Measurements from ENCODE around the gene IDS. TPM values are rescaled to one million over a fixed set of nuclear protein-coding genes. Genes with fewer than 3 reads are reported as not detected.
"Not testable (repeated sequence)": the region's sequence is repeated elsewhere in the genome, so short reads cannot be mapped to it uniquely, and the experiment has no call there.

IDS gene
- total RNA-seq, 4 donors from 2014 or later, result 80.2 to 91.0 (median 86.4) TPM

DNA sequence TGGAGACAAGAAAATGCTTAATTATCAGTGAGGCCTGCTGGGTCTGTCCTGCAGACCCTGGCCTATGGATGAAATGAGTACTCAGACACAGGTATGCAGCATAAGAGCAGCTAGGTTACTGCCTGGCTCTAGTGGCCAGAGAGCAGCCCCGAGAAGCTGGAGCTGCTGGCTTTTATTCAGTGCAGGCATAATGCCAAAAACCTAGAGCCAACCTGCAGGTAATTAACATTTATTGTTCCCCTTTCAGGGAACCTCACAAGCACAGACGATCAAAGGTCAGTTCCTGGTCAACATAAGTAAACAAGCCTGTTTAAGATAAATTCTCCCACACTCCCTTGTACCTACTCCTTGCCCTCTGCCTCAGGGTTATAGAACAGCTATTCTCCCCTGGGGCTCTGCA lies 13.3 kb downstream of the IDS start:
- Histone ChIP-seq H3K27me3 (no peaks in the 10 kb centered on the region), H3K36me3 (peaks cover 13 to 87% (median 67%) of the 10 kb centered on the region in 4 donors), H3K4me1 (peaks cover 0 to 6% (median 2%) of the 10 kb centered on the region in 4 donors), H3K4me3 (no peak overlapping the region), H3K27ac (replicated peaks in 1 of 4) (no peak overlapping the region), H3K9me3 (no peaks in the 10 kb centered on the region)
- TF ChIP-seq EP300 (IDR thresholded peaks at IDR 0.05) (no peak), CTCF (IDR thresholded peaks at IDR 0.05) (no peak), POLR2A (IDR thresholded peaks at IDR 0.05; ENCODE audit: low read depth) (no peak), POLR2AphosphoS5 (IDR thresholded peaks at IDR 0.05) (no peak)
- no peak for DNase-seq (ENCODE audit: extremely low spot score)
- WGBS, result 70% methylated on average over 1 of the region's 2 CpGs
- intact Hi-C loops (cut with DNase I), result no loop called here

GRCh38 chrX:149490100-149490499 lies 15.0 kb downstream of the IDS start:
- DNase-seq (ENCODE audit: extremely low spot score), result no peak
- intact Hi-C loops (cut with DNase I), result no loop called here
- Histone ChIP-seq H3K27me3 (no peaks in the 10 kb centered on the region), H3K27ac (replicated peaks in 1 of 4) (no peak overlapping the region), H3K36me3 (peaks cover 12 to 87% (median 66%) of the 10 kb centered on the region in 4 donors), H3K9me3 (no peaks in the 10 kb centered on the region), H3K4me3 (no peak overlapping the region), H3K4me1 (peaks cover 0 to 6% (median 2%) of the 10 kb centered on the region in 4 donors)
- no peak for TF ChIP-seq CTCF (IDR thresholded peaks at IDR 0.05)
- TF ChIP-seq EP300 (IDR thresholded peaks at IDR 0.05), result no peak
- WGBS, result 65% methylated on average over 7 of the region's 7 CpGs

DNA sequence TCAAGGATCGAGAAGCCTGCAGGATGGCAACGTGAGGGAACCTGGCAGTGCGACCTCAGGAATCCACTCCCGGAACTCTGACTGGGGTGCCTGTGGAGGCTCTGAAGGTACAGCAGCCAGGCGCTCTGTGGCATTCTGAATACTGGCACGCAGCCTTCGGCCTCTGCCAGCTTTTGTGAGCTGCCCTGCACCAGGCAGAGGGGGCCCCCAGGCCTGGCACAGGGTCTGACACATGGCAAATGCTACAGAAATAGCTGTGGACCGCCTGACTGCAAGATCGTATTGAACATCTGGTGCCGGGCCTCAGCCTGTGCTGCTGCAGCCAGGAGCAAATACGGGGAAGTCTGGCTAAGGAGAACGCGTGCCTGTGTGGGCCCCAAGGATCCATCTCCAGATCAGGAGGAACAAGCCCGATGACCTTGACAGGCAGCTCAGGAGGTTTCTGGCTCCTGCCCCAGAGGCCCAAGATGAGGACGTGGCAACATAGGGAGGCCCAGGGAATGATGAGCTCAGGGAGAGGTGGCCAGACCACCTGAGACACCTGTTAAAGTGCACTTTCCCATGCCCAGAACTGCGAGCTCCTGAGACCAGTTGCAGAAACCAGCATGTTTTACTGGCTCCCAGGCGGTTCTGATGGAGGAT lies 16.6 kb downstream of the IDS start:
- H3K27ac ChIP-seq (replicated peaks in 1 of 4); H3K9me3 ChIP-seq; DNase-seq (ENCODE audit: extremely low spot score); H3K4me1 ChIP-seq; H3K27me3 ChIP-seq; H3K4me3 ChIP-seq; intact Hi-C loops (cut with DNase I): not testable (repeated sequence)
- H3K36me3 ChIP-seq, result peaks cover 12 to 83% (median 62%) of the 10 kb centered on the region in 4 donors
- 55% methylated on average over 7 of the region's 17 CpGs for WGBS

- H3K4me1 ChIP-seq; DNase-seq (ENCODE audit: extremely low spot score); intact Hi-C loops (cut with DNase I); H3K9me3 ChIP-seq; H3K4me3 ChIP-seq; H3K27me3 ChIP-seq; H3K27ac ChIP-seq (replicated peaks in 1 of 4): not testable (repeated sequence)
- WGBS, result 83% methylated on average over 1 of the region's 9 CpGs
- peaks cover 12 to 80% (median 59%) of the 10 kb centered on the region in 4 donors for H3K36me3 ChIP-seq
These were observed 17.1 kb downstream of the IDS start for GRCh38 chrX:149488008-149488407.

DNA sequence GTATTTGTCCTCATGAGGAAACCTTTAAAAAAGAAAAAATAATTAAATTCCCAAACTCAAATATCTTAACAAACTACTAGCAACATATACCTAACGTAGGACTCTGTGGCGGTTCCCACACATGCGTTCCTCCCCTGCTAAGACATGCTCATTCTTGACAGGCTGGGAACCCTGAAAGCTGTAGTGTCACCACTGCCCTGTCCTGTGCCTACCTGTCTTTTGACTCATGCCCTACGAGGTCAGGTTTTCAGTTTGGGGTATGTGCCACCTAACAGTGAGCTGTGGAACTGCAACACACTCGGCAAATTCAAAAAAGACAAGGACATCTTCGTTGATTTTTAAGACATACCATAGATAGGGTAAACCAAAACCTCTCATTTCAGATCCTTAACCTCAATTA lies 17.8 kb downstream of the IDS start:
- Histone ChIP-seq H3K27me3 (no peaks in the 10 kb centered on the region), H3K27ac (replicated peaks in 1 of 4) (no peak overlapping the region), H3K36me3 (peaks cover 12 to 82% (median 53%) of the 10 kb centered on the region in 4 donors), H3K9me3 (no peaks in the 10 kb centered on the region), H3K4me3 (no peak overlapping the region), H3K4me1 (peaks cover 0 to 3% (median 0%) of the 10 kb centered on the region in 4 donors)
- 70% methylated on average over 6 of the region's 6 CpGs for WGBS
- no peak for DNase-seq (ENCODE audit: extremely low spot score)
- intact Hi-C loops (cut with DNase I), result no loop called here
- TF ChIP-seq POLR2A (IDR thresholded peaks at IDR 0.05; ENCODE audit: low read depth) (no peak), CTCF (IDR thresholded peaks at IDR 0.05) (no peak), POLR2AphosphoS5 (IDR thresholded peaks at IDR 0.05) (no peak), EP300 (IDR thresholded peaks at IDR 0.05) (no peak)

DNA sequence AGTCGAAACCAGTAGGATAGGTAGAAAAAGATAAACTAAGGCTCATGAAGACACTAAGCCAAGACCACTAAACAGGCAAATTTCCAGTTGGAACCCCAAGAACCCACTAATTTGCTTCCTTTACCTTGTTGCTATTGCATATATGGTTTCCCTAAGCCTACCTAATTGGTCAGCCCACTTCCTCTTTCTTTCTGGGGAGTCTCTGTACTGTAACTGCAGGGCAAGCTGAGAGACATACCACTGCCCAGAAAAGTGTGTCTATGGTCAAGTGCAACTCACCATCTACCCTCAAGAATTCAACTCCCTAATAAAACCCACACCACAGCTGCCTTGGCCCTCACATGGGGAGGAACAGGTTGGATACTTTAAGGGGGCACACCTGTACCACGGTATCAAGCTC lies 28.6 kb downstream of the IDS start:
- TF ChIP-seq EP300 (IDR thresholded peaks at IDR 0.05) (no peak), POLR2A (IDR thresholded peaks at IDR 0.05; ENCODE audit: low read depth) (no peak), CTCF (IDR thresholded peaks at IDR 0.05) (no peak), POLR2AphosphoS5 (IDR thresholded peaks at IDR 0.05) (no peak)
- no peak for DNase-seq (ENCODE audit: extremely low spot score)
- intact Hi-C loops (cut with DNase I), result no loop called here

More for the DNA sequence above, 28.6 kb downstream of the IDS start:
- Histone ChIP-seq H3K4me1 (no peaks in the 10 kb centered on the region), H3K4me3 (no peak overlapping the region), H3K9me3 (no peaks in the 10 kb centered on the region), H3K36me3 (peaks cover 0 to 18% (median 5%) of the 10 kb centered on the region in 4 donors), H3K27ac (replicated peaks in 1 of 4) (no peak overlapping the region), H3K27me3 (no peaks in the 10 kb centered on the region)
- WGBS, result 74% methylated on average over 2 of the region's 2 CpGs
